ENCODE data around the gene ACAA1. TPM values are rescaled to one million over a fixed set of nuclear protein-coding genes. Genes with fewer than 3 reads are reported as not detected.
"Not testable (repeated sequence)": the region's sequence is repeated elsewhere in the genome, so short reads cannot be mapped to it uniquely, and the experiment has no call there.

Gene ACAA1
- total RNA-seq, 5 donors from 2014 or later (not counting 1 experiment from before 2014, with no cell fraction given) = 70.7 to 97.1 (median 90.8) TPM

DNA sequence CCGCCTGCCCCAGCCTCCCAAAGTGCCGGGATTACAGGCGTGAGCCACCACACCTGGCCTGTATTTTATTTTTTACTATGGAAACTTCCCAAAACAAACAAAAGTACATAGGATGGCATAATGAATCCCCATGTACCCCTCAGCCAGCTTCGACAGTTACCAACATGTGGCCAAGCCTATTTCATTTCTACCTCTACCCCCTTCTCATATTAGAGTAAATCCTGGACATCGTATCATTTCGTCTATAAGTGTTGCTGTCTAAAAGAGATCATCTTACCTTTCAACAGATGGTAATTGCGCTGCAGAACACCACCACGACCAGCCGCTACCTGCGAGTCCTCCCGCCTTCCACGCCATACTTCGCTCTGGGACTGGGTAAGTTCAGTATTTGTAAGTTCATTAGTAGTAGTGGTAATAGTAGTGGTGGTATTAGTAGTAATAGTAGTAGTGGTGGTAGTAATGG lies 53.0 kb downstream of the ACAA1 start:
- WGBS (ENCODE audit: insufficient coverage) = 100% methylated on average over 7 of the region's 13 CpGs
- Histone ChIP-seq H3K36me3 (ENCODE audit: control insufficient read depth in 2 of 2, extremely low read depth in 1 of 2, insufficient read depth in 1 of 2, low read length in 1 of 2) (no peaks in the 10 kb centered on the region), H3K4me3 (ENCODE audit: control insufficient read depth in 1 of 2, extremely low read depth in 1 of 2, low read length in 1 of 2) (no peak overlapping the region), H3K4me1 (ENCODE audit: control insufficient read depth in 1 of 2, extremely low read depth in 1 of 2, insufficient read depth in 2 of 2, low read length in 2 of 2) (no peaks in the 10 kb centered on the region), H3K9me3 (no peaks in the 10 kb centered on the region), H3K27me3 (replicated peaks in 1 of 2; ENCODE audit: control insufficient read depth in 2 of 2, extremely low read depth in 1 of 2, insufficient read depth in 2 of 2, low read length in 1 of 2) (no peaks in the 10 kb centered on the region), H3K27ac (ENCODE audit: low read length) (no peak overlapping the region)
- ChIA-PET POLR2A (interaction anchor here in 1 of 2 donors (0.7 kb wide), 1 partner anchor 45 kb away, joined by 6 read pairs; the partner anchor contains the start of gene DLEC1), CTCF (no interaction called here)
- H3K4me3 Mint-ChIP-seq = peak overlapping the region in 1 of 3 donors; percentile 39
- no peaks in the 10 kb centered on the region for H3K27me3 Mint-ChIP-seq
- H3K36me3 Mint-ChIP-seq = peaks cover 7% of the 10 kb centered on the region
- no peak for ATAC-seq (replicated peaks in 1 of 4)
- H3K9me3 Mint-ChIP-seq = peaks cover 6 to 14% (median 7%) of the 10 kb centered on the region in 3 donors
- peaks cover 0 to 13% (median 3%) of the 10 kb centered on the region in 3 donors for H3K4me1 Mint-ChIP-seq
- peak overlapping the region in 1 of 2 donors; percentile 50 for H3K27ac Mint-ChIP-seq
- DNase-seq = peak in 3 of 35 experiments; percentile 8 to 30 (median 19)

DNA sequence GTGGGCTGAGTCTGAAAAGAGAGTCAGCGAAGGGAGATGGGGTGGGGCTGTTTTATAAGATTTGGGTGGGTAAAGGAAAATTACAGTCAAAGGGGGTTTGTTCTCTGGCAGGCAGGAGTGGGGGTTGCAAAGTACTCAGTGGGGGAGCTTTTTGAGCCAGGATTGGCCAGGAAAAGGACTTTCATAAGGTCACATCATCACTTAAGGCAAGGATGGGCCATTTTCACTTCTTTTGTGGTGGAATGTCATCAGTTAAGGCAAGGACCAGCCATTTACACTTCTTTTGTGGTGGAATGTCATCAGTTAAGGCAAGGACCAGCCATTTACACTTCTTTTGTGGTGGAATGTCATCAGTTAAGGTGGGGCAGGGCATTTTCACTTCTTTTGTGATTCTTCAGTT lies 53.7 kb downstream of the ACAA1 start:
- H3K4me3 ChIP-seq (ENCODE audit: control insufficient read depth in 1 of 2, extremely low read depth in 1 of 2, low read length in 1 of 2); H3K4me1 ChIP-seq (ENCODE audit: control insufficient read depth in 1 of 2, extremely low read depth in 1 of 2, insufficient read depth in 2 of 2, low read length in 2 of 2); H3K36me3 ChIP-seq (ENCODE audit: control insufficient read depth in 2 of 2, extremely low read depth in 1 of 2, insufficient read depth in 1 of 2, low read length in 1 of 2); H3K27ac Mint-ChIP-seq; CTCF ChIA-PET; ATAC-seq (replicated peaks in 1 of 4); H3K4me3 Mint-ChIP-seq; H3K9me3 ChIP-seq; DNase-seq; H3K27ac ChIP-seq (ENCODE audit: low read length); H3K27me3 ChIP-seq (replicated peaks in 1 of 2; ENCODE audit: control insufficient read depth in 2 of 2, extremely low read depth in 1 of 2, insufficient read depth in 2 of 2, low read length in 1 of 2); H3K27me3 Mint-ChIP-seq; H3K36me3 Mint-ChIP-seq: not testable (repeated sequence)
- peaks cover 0 to 13% (median 0%) of the 10 kb centered on the region in 3 donors for H3K4me1 Mint-ChIP-seq
- WGBS (ENCODE audit: insufficient coverage) = no CpG with 5 or more reads among the region's 1 CpG
- peaks cover 6 to 14% (median 7%) of the 10 kb centered on the region in 3 donors for H3K9me3 Mint-ChIP-seq
- POLR2A ChIA-PET = interaction anchor here in 1 of 2 donors (0.7 kb wide), 1 partner anchor 44 kb away, joined by 6 read pairs; the partner anchor contains the start of gene DLEC1

DNA sequence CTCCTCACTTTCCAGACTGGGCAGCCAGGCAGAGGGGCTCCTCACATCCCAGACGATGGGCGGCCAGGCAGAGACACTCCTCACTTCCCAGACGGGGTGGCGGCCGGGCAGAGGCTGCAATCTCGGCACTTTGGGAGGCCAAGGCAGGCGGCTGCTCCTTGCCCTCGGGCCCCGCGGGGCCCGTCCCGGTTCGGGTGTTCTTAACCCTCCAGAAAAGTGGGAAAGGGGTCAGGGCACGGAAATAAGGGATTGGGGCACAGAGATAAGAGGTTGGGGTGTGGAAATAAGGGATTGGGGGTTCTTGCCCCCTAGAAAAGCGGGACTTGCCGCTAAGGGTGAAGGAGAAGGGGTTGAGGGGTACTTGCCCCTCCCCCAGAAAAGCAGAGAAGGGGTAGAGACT lies 54.6 kb downstream of the ACAA1 start:
- H3K36me3 ChIP-seq (ENCODE audit: control insufficient read depth in 2 of 2, extremely low read depth in 1 of 2, insufficient read depth in 1 of 2, low read length in 1 of 2); H3K36me3 Mint-ChIP-seq; H3K27me3 ChIP-seq (replicated peaks in 1 of 2; ENCODE audit: control insufficient read depth in 2 of 2, extremely low read depth in 1 of 2, insufficient read depth in 2 of 2, low read length in 1 of 2); CTCF ChIA-PET; H3K27me3 Mint-ChIP-seq; H3K27ac ChIP-seq (ENCODE audit: low read length); H3K9me3 ChIP-seq; H3K4me3 ChIP-seq (ENCODE audit: control insufficient read depth in 1 of 2, extremely low read depth in 1 of 2, low read length in 1 of 2); H3K27ac Mint-ChIP-seq; DNase-seq; H3K4me3 Mint-ChIP-seq; ATAC-seq (replicated peaks in 1 of 4); H3K4me1 ChIP-seq (ENCODE audit: control insufficient read depth in 1 of 2, extremely low read depth in 1 of 2, insufficient read depth in 2 of 2, low read length in 2 of 2); POLR2A ChIA-PET: not testable (repeated sequence)
- Mint-ChIP-seq H3K4me1 (peaks cover 0 to 13% (median 0%) of the 10 kb centered on the region in 3 donors), H3K9me3 (peaks cover 6 to 14% (median 7%) of the 10 kb centered on the region in 3 donors)
- WGBS (ENCODE audit: insufficient coverage) = 96% methylated on average over 6 of the region's 16 CpGs

DNA sequence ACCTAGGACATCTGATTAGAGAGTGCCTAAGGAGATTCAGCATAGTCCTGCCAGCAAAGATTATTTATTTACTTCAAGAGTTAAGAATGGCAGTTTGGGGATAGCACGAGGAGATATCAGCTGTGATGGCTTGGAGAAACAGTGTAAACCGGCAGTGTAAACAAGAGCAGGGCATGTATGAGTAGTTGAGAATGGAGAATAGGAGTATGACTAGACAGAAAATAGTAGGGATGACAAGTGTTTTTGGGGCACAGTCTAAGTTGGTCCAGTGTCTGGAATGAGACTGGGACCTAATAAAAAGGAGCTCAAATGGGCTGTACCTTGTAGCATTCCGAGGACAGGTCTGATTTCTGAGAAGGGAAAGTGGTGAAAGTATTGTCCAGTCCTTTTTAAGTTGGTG lies 59.9 kb downstream of the ACAA1 start:
- POLR2A ChIA-PET = not testable (repeated sequence)

More for the DNA sequence above, 59.9 kb downstream of the ACAA1 start:
- H3K36me3 Mint-ChIP-seq; H3K27me3 ChIP-seq (replicated peaks in 1 of 2; ENCODE audit: control insufficient read depth in 2 of 2, extremely low read depth in 1 of 2, insufficient read depth in 2 of 2, low read length in 1 of 2); H3K36me3 ChIP-seq (ENCODE audit: control insufficient read depth in 2 of 2, extremely low read depth in 1 of 2, insufficient read depth in 1 of 2, low read length in 1 of 2); H3K27ac Mint-ChIP-seq; H3K27me3 Mint-ChIP-seq; H3K4me3 Mint-ChIP-seq; H3K27ac ChIP-seq (ENCODE audit: low read length); H3K9me3 Mint-ChIP-seq; H3K4me1 ChIP-seq (ENCODE audit: control insufficient read depth in 1 of 2, extremely low read depth in 1 of 2, insufficient read depth in 2 of 2, low read length in 2 of 2); CTCF ChIA-PET; ATAC-seq (replicated peaks in 1 of 4); H3K4me1 Mint-ChIP-seq; H3K9me3 ChIP-seq; H3K4me3 ChIP-seq (ENCODE audit: control insufficient read depth in 1 of 2, extremely low read depth in 1 of 2, low read length in 1 of 2); DNase-seq: not testable (repeated sequence)
- 90% methylated on average over 1 of the region's 3 CpGs for WGBS (ENCODE audit: insufficient coverage)

Other genes starting within 250 kb of the ACAA1 start
- 10 to 100 TPM; 26.6 to 44.6 (median 42.1) TPM for gene VILL, start 146.3 kb downstream of the ACAA1 start, total RNA-seq
- gene PLCD1, start 107.5 kb downstream of the ACAA1 start, total RNA-seq = 10 to 100 TPM; 31.3 to 91.0 (median 75.7) TPM
- 10 to 100 TPM in 3 of 5 donors, 1 to 10 TPM in 2; 4.7 to 21.7 (median 17.8) TPM for gene DLEC1, start 97.9 kb downstream of the ACAA1 start, total RNA-seq
- 10 to 100 TPM; 32.4 to 68.5 (median 56.6) TPM for gene MYD88, start 1.5 kb upstream of the ACAA1 start, total RNA-seq
- gene OXSR1, start 28.4 kb upstream of the ACAA1 start, total RNA-seq = 10 to 100 TPM; 30.7 to 40.4 (median 37.4) TPM
- gene SLC22A13, start 128.7 kb upstream of the ACAA1 start, total RNA-seq = under 1 TPM; 0.35 to 0.79 (median 0.68) TPM
- gene SLC22A14, start 145.2 kb upstream of the ACAA1 start, total RNA-seq = under 1 TPM in 1 of 5 donors, not detected in 4; 0.10 TPM
- 1 to 10 TPM in 3 of 5 donors, under 1 TPM in 2; 0.59 to 1.9 (median 1.0) TPM for gene XYLB, start 209.7 kb upstream of the ACAA1 start, total RNA-seq